Glutamatergic neuron (in vitro differentiated cells): Measurements from ENCODE around the gene NIFK. TPM values are rescaled to one million over a fixed set of nuclear protein-coding genes. Genes with fewer than 3 reads are reported as not detected.

Experiments used
- DNase-seq: peaks from one replicate; pipeline ENCODE4 v3.0.0; 2022
- H3K27ac Mint-ChIP-seq: one replicate; pipeline ENCODE4 v1.8.0; 2020; ENCODE audit warnings: mild to moderate bottlenecking, mixed read lengths, inconsistent platforms; ENCODE audit not compliant: unreplicated experiment
- H3K27me3 Mint-ChIP-seq: one replicate; pipeline ENCODE4 v1.8.0; 2020; ENCODE audit warnings: mild to moderate bottlenecking, moderate library complexity, mixed read lengths, inconsistent platforms; ENCODE audit not compliant: unreplicated experiment
- H3K36me3 Mint-ChIP-seq: one replicate; pipeline ENCODE4 v1.8.0; 2020; ENCODE audit warnings: mild to moderate bottlenecking, mixed read lengths, inconsistent platforms; ENCODE audit not compliant: unreplicated experiment
- H3K4me1 Mint-ChIP-seq: one replicate; pipeline ENCODE4 v1.8.0; 2020; ENCODE audit warnings: mild to moderate bottlenecking, low read depth, mixed read lengths, inconsistent platforms; ENCODE audit not compliant: unreplicated experiment
- H3K4me3 Mint-ChIP-seq: one replicate; pipeline ENCODE4 v1.8.0; 2020; ENCODE audit warnings: mild to moderate bottlenecking, mixed read lengths, inconsistent platforms; ENCODE audit not compliant: unreplicated experiment
- H3K9me3 Mint-ChIP-seq: one replicate; pipeline ENCODE4 v1.8.0; 2020; ENCODE audit warnings: mild to moderate bottlenecking, moderate library complexity, mixed read lengths, inconsistent platforms; ENCODE audit not compliant: unreplicated experiment
- total RNA-seq: library from RNA; stranded (reverse); fragmentation: NEBNext Ultra II Directional; extraction: Animal tissue kit (Norgen Biotek cat#: 25700); gene quantifications from one replicate; pipeline ENCODE4 v1.2.1, GENCODE V29; 2021; ENCODE audit not compliant: unreplicated experiment
- TF ChIP-seq, protein P1 (sequence below): fragments of 200-600 bp; sonication (generic); IDR thresholded peaks from one replicate; pipeline ENCODE4 v1.5.0; 2021; ENCODE audit not compliant: partially characterized antibody, unreplicated experiment

The NIFK gene
- total RNA-seq, 1 donor from 2014 or later: 38.5 TPM

DNA sequence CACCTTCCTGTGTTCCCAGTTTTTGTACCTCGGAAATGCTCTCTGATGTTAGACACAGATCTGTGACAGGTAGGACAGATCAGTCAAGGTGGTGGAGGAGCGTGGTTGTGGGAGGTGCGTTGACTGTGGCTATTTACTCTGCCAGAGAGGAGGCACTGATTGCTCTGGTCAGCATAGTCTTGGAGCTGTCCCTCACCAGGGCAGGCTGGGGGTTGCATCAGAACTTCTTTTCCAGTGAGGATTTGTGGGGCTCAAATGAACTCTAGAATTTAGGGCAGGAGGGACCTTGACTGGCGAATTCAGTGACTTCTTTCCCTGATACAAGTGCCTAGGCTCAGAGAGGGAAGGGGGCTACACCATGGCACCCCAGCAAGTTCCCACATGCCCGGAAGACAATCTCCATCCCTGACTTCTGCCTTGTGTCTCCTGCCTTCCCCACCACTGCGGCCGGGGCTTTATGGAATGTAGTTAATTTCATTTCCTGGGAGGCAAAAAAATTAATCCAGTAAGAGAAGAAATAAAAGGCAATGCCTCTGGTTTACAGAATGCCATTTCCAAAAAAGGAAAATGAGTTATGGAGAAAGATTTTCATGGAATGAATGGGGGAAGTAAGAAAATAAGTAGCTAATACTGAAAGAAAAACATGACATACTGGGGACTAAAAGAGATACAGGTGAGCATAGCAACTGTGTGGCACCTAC, 26.1 kb downstream of the NIFK start:
- TF ChIP-seq, protein P1, sequence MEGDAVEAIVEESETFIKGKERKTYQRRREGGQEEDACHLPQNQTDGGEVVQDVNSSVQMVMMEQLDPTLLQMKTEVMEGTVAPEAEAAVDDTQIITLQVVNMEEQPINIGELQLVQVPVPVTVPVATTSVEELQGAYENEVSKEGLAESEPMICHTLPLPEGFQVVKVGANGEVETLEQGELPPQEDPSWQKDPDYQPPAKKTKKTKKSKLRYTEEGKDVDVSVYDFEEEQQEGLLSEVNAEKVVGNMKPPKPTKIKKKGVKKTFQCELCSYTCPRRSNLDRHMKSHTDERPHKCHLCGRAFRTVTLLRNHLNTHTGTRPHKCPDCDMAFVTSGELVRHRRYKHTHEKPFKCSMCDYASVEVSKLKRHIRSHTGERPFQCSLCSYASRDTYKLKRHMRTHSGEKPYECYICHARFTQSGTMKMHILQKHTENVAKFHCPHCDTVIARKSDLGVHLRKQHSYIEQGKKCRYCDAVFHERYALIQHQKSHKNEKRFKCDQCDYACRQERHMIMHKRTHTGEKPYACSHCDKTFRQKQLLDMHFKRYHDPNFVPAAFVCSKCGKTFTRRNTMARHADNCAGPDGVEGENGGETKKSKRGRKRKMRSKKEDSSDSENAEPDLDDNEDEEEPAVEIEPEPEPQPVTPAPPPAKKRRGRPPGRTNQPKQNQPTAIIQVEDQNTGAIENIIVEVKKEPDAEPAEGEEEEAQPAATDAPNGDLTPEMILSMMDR: no peak
- Mint-ChIP-seq H3K4me1 (no peaks in the 10 kb centered on the region), H3K4me3 (no peak overlapping the region), H3K27me3 (peaks cover 2% of the 10 kb centered on the region), H3K9me3 (peaks cover 4% of the 10 kb centered on the region), H3K27ac (no peak overlapping the region), H3K36me3 (no peaks in the 10 kb centered on the region)
- DNase-seq: no peak

DNA sequence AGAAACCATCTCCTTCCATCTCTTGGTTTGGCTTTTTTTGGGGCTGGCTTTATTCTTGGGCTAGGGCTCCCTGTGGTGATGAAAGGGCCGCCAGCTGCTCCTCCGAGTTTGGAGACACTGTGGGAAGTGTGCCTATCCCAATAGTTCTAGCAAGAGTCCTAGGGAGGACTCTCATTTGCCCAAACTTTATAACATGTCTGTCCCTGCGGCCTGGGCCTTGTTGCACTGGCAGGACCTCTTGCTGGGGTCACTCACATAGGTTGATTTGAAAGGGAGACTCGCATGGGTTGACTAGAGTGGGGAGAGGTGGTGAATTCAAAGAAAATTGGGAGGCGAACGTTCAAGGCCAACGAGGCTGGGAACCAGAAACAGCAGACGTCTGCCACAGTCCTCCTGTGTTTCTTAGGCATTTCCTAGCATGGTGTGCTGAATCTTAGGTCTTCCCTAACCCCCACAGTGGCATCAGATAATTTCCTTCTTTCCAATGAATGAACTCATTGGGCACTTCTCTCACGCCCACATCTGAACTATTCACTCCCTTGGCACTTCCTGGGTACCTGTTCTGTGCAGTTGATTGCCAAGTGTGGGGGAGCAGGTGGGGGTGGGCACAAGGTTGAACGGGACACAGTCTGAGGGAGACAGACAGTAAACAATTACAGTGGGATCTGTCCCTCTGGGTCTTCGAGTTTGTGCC, 26.8 kb downstream of the NIFK start:
- H3K4me1 Mint-ChIP-seq: no peaks in the 10 kb centered on the region
- DNase-seq: no peak
- peaks cover 2% of the 10 kb centered on the region for H3K27me3 Mint-ChIP-seq
- peaks cover 4% of the 10 kb centered on the region for H3K9me3 Mint-ChIP-seq
- TF ChIP-seq, protein P1: no peak
- H3K27ac Mint-ChIP-seq: no peak overlapping the region
- H3K36me3 Mint-ChIP-seq: no peaks in the 10 kb centered on the region
- no peak overlapping the region for H3K4me3 Mint-ChIP-seq

DNA sequence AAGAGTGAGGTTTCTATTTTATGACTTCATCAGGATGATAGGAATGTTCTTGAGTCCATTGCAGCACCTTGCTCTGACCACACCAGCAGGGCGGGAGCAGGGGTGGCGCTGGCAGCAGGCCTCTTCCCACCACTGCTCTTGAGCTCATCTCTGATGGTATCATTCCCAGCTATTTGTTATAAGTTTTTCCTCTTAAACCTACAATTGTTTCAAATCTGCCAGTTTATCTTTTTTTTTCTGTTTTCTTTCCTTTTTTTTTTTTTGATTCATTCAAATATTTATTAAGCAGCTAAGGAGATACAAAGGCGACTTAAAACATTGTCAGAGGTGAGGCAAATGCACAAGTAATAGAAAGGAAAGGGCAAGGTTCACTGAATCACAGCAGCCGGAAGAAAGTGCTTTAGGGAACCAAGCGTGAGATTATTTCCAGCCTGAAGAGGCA, 28.7 kb downstream of the NIFK start:
- no peak overlapping the region for H3K4me3 Mint-ChIP-seq
- no peaks in the 10 kb centered on the region for H3K4me1 Mint-ChIP-seq
- no peaks in the 10 kb centered on the region for H3K36me3 Mint-ChIP-seq
- no peak for DNase-seq
- TF ChIP-seq, protein P1: no peak
- peaks cover 2% of the 10 kb centered on the region for H3K27me3 Mint-ChIP-seq
- H3K9me3 Mint-ChIP-seq: peaks cover 2% of the 10 kb centered on the region
- no peak overlapping the region for H3K27ac Mint-ChIP-seq

DNA sequence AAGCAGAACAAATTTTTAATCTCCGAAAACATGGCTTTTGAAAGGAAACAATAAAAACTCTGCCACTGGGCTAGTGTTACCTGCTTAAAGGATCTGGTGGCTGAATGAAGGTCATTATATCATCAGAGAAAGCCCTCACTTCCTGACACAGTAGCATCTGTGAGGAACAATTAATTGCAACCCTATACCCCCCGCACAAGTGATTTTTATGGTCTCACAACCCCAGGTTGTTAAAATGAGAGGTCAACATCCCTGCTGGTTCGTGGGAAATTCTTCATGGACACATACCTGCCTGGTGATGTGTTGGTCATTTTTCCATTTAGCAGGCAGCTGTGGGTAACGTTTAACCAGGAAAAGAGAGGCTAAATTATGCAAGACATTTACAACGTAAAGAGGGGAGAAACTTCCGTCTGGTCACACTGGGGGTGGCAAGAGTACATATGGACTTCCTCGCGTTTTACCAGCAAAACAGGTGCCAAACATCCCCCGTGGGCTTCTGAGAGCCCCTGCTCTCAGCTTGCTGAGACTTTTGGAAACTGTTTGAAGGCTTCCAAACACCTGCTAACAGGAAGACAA, 29.2 kb downstream of the NIFK start:
- no peak overlapping the region for H3K27ac Mint-ChIP-seq

More for the DNA sequence above, 29.2 kb downstream of the NIFK start:
- TF ChIP-seq, protein P1: no peak
- Mint-ChIP-seq H3K9me3 (peaks cover 2% of the 10 kb centered on the region), H3K27me3 (peaks cover 2% of the 10 kb centered on the region), H3K4me1 (no peaks in the 10 kb centered on the region), H3K4me3 (no peak overlapping the region), H3K36me3 (no peaks in the 10 kb centered on the region)
- no peak for DNase-seq
